Activated B cell treated with CpG ODN at 0.5 μM for 24 hours (primary cell): ENCODE measurements around the gene HTR3D. TPM values are rescaled to one million over a fixed set of nuclear protein-coding genes. Genes with fewer than 3 reads are reported as not detected.

ENCODE experiments used
- ATAC-seq: fragments of 200-7000 bp; cut with Tn5 transposase; one replicate; pipeline ENCODE4 v1.10.0; 2021; ENCODE audit warnings: low read depth, mild to moderate bottlenecking, moderate library complexity
- CTCF ChIA-PET: fragments of 350-600 bp; sonication (Branson Sonifier 250); formaldehyde crosslinking; loops from one replicate; lab custom pipeline; 2021; ENCODE audit warnings: antibody characterized with exemption; lab: Charles Lee
- POLR2A ChIA-PET: fragments of 350-600 bp; sonication (Branson Sonifier 250); formaldehyde crosslinking; loops from one replicate; lab custom pipeline; 2021; ENCODE audit warnings: antibody characterized with exemption; lab: Charles Lee
- DNase-seq: peaks from one replicate; pipeline ENCODE4 v3.0.0; 2022
- H3K27ac Mint-ChIP-seq: one replicate; pipeline ENCODE4 v1.8.0; 2020; ENCODE audit warnings: mixed read lengths
- H3K27me3 Mint-ChIP-seq: one replicate; pipeline ENCODE4 v1.8.0; 2021; ENCODE audit warnings: mixed read lengths
- H3K36me3 Mint-ChIP-seq: one replicate; pipeline ENCODE4 v1.8.0; 2021; ENCODE audit warnings: low read depth, mixed read lengths
- H3K4me1 Mint-ChIP-seq: one replicate; pipeline ENCODE4 v1.8.0; 2021; ENCODE audit warnings: mixed read lengths
- H3K4me3 Mint-ChIP-seq: one replicate; pipeline ENCODE4 v1.8.0; 2020; ENCODE audit warnings: mild to moderate bottlenecking, mixed read lengths
- H3K9me3 Mint-ChIP-seq: one replicate; pipeline ENCODE4 v1.8.0; 2020; ENCODE audit warnings: mixed read lengths
- CTCF ChIP-seq: fragments of 200-600 bp; IDR thresholded peaks from one replicate; pipeline ENCODE4 v1.8.0; 2022; ENCODE audit warnings: antibody characterized with exemption, mild to moderate bottlenecking
- intact Hi-C: fragments of 100-400 bp; cut with micrococcal nuclease; formaldehyde crosslinking; loops from one replicate; pipeline ENCODE4 v1.15.1; 2024
- total RNA-seq: library from RNA; stranded (reverse); gene quantifications from 2 replicates; pipeline ENCODE4 v1.2.3, GENCODE V29; 2022

The HTR3D gene
- total RNA-seq, result not detected in 2 replicates

GRCh38 chr3:184031187-184031792 lies at the start of gene HTR3D:
Gene HTR3D (plus strand): TSS chr3:184031742. CDS start chr3:184031742, 0 bp downstream.
- H3K27ac Mint-ChIP-seq, result no peak within 1 kb of the TSS
- H3K36me3 Mint-ChIP-seq, result no peaks in the 10 kb centered on the region
- CTCF ChIA-PET, result no interaction called here

GRCh38 chr3:183981990-183982644 lies 49.4 kb upstream of the HTR3D start:
- CTCF ChIA-PET, result interaction anchor here (0.6 kb wide), 1 partner anchor 87 kb away, joined by 3 read pairs; no protein-coding TSS in a partner anchor
- POLR2A ChIA-PET, result no interaction called here
- Mint-ChIP-seq H3K27me3 (no peaks in the 10 kb centered on the region), H3K27ac (peak overlapping the region; percentile 24), H3K9me3 (no peaks in the 10 kb centered on the region), H3K4me3 (no peak overlapping the region), H3K36me3 (peaks cover 44% of the 10 kb centered on the region), H3K4me1 (no peaks in the 10 kb centered on the region)
- no peak for DNase-seq
- TF ChIP-seq CTCF, result no peak
- ATAC-seq, result no peak
- intact Hi-C loops, result no loop called here

More at GRCh38 chr3:184031187-184031792, at the start of gene HTR3D:
- DNase-seq (no peak), ATAC-seq (no peak)
- no peak for TF ChIP-seq CTCF
- intact Hi-C loops, result no loop called here
- POLR2A ChIA-PET, result no interaction called here
- no peak within 1 kb of the TSS for H3K4me3 Mint-ChIP-seq
- H3K27me3 Mint-ChIP-seq, result peaks cover 4% of the 10 kb centered on the region
- no peaks in the 10 kb centered on the region for H3K9me3 Mint-ChIP-seq
- no peaks in the 10 kb centered on the region for H3K4me1 Mint-ChIP-seq

- POLR2A ChIA-PET, result no interaction called here
- Mint-ChIP-seq H3K9me3 (no peaks in the 10 kb centered on the region), H3K36me3 (peaks cover 58% of the 10 kb centered on the region), H3K4me1 (no peaks in the 10 kb centered on the region), H3K27ac (no peak overlapping the region), H3K27me3 (no peaks in the 10 kb centered on the region), H3K4me3 (no peak overlapping the region)
- no peak for TF ChIP-seq CTCF
- ATAC-seq, result no peak
- CTCF ChIA-PET, result no interaction called here
- no peak for DNase-seq
- intact Hi-C loops, result no loop called here
Measured at GRCh38 chr3:183984127-183984740, 47.3 kb upstream of the HTR3D start.

- ChIA-PET CTCF (no interaction called here), POLR2A (no interaction called here)
- Mint-ChIP-seq H3K9me3 (no peaks in the 10 kb centered on the region), H3K27ac (no peak overlapping the region), H3K36me3 (peaks cover 59% of the 10 kb centered on the region), H3K27me3 (no peaks in the 10 kb centered on the region), H3K4me3 (no peak overlapping the region), H3K4me1 (no peaks in the 10 kb centered on the region)
- no peak for ATAC-seq
- TF ChIP-seq CTCF, result no peak
- intact Hi-C loops, result no loop called here
- DNase-seq, result no peak
Measured at GRCh38 chr3:183984749-183985729, 46.5 kb upstream of the HTR3D start.
